HG03196 (cell line): ENCODE results near the gene MAPK12.

Source experiments
- ATAC-seq: cut with Tn5 transposase; IDR thresholded peaks from one replicate; pipeline ENCODE4 v1.9.1; 2021; ENCODE audit not compliant: unreplicated experiment

MAPK12 gene

DNA sequence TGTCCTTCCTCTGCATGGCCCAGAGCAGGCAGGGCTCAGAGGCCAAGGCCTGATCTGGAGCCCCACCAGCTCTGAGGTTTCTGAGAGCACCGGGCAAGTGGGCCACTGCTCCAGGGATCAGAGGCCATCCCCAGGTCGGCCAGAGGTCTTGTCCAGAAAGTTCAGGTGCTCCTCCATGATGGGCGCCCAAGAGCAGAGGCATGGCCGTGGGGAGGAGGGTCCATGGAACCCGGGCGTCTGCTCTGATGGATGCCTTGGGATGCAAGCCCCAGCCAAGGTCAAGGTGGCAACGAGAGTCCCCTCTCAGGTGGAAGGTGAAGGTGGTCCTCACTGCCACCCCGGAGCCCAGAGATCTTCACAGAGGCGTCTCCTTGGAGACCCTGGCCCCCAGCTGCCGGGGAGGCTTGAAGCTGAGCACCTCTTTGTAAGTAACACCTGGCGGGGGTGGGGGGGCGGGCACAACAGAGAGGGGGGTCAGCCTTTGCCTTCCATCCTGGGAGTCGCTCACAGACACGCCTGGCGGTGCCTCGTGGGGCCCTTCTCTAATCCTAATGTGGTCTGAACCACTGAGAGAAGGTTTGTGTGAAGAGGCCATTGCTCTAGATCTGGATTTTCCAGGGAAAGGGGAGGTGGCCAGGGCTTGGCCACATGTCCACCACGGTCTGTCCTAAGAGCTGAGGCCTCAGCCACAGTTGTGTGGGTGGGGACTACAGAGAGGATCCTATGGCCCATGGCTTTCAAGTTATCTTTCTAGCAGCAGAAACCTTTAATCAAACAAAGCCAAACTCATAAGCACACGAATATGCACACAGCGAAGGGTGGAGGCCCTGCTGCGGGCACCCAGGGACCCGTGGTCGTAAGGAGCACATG, 8.2 kb downstream of the MAPK12 start:
- ATAC-seq: no peak

GRCh38 chr22:50252082-50253045, 9.1 kb downstream of the MAPK12 start:
- peak; percentile 31 for ATAC-seq

GRCh38 chr22:50251477-50252081, 9.9 kb downstream of the MAPK12 start:
- ATAC-seq: no peak

- ATAC-seq: peak; percentile 44
Measured at GRCh38 chr22:50250555-50251476, 10.7 kb downstream of the MAPK12 start, which contains the start of gene HDAC10. TSS of gene HDAC10 (minus strand) at chr22:50251265. CDS start at chr22:50251032, 233 bp downstream.

GRCh38 chr22:50250249-50250554, 11.3 kb downstream of the MAPK12 start:
- no peak for ATAC-seq

DNA sequence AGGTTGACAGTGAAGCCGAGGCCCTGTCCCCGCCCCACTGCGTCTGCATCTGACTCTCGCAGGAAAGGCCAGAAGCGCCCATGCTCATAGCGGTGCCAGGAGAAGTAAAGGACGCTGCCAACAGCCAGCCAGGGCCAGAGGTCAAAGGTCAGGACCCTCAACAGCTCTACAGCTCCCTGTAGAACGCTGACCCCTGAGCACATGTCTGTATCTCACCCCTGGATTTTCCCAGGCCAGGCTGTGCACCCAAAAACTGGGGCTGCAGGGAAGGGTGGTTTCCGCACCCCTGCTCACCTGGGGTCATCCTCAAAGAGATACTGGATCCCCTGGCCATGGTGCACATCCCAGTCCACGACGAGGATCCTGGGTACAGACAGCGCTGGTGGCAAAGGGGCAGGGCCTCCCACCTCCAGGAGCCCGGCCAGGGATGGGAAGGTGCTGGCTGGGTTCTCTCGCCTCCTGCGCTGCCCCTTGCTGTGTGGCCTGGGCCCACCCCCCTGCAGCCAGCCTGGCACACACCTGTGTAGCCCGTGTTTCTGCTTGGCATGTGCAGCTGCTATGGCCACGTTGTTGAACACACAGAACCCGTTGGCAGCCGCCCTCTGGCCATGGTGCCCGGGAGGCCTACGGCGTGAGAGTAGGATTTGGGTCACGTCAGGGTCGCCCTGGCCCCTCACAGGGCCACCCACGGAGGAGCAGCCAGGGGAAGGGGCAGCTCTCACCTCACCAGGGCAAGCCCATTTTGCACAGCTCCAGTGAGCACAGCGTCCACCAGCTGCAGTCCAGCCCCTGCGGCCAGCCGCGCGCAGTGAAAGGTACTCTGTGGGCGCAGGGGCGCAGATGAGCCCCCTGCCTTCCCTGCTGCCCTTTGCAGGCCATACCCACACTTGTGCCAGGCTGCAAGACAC, 11.9 kb downstream of the MAPK12 start:
- ATAC-seq: no peak

- ATAC-seq: no peak
Measured at GRCh38 chr22:50248196-50249081, 13.0 kb downstream of the MAPK12 start.

DNA sequence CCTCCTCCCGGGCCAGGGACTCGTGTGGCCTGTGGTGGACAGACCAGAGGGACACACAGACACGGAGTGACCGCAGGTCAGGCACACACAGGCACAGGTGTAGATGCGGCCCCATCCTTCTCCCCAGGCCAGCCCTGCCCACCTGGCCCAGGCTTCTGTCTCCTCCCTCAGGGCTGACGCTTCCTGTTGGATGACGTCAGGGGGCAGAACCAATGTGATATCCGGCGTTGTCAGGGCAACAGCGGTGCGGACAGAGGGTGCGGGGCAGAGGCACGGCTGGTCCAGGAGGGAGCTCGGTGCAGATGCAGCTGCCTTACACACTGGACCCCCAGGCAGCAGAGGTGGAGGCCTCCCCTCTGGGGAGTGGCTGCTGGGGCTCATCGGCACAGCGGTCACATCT, 13.7 kb downstream of the MAPK12 start:
- ATAC-seq: no peak

DNA sequence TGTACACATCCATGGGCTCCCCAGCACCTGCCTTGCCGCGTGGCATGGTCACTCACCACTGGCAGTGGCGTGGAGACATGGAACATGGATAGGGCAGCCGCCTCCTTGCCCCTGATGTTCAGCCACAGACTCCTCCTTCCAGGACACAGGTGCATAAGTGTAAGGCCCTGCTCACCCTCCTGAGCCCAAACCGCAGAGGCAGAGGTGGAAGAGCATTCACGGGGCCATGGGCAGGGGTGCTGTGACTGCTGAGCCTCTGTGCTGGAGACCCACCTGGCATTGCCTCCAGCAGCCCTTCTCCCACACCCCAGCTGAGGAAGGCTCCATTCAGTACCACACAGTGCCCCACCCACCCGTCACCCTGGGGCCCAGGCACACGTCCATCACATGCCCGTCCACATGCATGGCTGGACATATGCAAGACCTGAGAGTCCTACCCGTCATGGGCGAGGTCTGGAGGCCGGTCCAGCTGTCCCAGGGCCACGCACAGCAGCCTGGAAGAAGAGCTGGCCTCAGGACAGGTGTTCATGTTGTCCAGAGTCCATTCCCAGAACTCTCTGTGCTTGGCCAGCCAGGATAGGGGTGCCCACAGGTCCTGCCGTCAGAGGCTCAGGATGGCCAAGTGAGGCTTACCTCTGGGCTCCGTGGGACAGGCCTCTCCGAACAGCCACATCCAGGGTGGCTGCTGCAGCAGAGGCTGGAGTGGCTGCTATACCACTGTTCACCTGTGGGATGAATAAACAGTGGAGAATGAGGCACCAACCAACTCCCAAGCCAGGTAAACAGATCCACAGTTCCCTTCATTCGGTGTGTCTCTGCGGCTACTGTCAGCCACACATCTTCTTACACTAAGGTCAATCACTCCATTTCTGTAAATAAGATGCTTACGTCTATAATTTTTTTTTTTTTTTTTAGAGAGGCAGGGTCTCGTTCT, 15.0 kb downstream of the MAPK12 start:
- no peak for ATAC-seq

DNA sequence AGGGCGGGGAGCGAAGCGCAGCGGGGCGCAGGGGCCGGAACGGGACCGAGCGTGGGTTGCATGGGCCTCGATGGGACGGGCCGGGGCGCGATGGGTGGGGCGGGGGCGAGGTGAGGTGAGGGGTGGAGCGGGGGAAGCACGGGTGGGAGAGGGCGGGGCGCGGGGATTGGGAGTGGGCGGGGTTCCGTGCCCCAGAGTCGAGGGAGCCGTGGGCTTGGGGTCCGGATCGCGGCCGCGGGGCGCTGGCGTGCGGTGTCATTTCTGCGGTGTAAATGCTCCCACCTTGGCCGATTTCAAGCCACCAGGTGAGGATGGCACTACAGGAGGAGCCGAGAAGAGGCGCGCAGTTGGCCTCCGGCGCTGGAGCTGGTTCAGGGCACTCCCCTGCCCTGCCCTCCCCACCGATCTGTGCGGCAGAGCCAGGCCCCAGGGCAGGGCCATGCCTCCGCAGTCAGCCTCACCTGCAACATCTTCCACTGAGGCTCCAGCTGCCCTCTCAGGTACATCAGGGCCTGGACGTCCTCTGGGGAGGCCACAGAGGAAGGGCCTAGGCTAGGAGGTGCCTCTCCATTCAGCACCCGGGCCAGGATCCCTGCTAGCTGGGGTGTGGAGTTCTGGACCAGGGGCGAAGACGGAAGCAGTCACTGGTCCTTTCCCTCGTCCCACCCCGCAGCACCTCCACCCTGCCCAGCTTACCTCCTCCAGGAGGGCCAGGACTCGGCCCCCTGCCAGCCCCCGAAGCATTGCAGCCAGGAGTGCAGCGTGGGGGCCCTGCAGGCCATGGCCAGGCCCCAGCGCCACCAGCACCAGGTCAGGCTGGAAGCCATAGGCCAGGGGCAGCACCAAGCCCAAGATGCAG, 16.0 kb downstream of the MAPK12 start:
- no peak for ATAC-seq

- ATAC-seq: peak; percentile 65
Measured at GRCh38 chr22:50244420-50245213, 16.9 kb downstream of the MAPK12 start, which contains the start of gene TUBGCP6. TSS of gene TUBGCP6 (minus strand) at chr22:50245023. CDS start at chr22:50244459, 564 bp downstream.

DNA sequence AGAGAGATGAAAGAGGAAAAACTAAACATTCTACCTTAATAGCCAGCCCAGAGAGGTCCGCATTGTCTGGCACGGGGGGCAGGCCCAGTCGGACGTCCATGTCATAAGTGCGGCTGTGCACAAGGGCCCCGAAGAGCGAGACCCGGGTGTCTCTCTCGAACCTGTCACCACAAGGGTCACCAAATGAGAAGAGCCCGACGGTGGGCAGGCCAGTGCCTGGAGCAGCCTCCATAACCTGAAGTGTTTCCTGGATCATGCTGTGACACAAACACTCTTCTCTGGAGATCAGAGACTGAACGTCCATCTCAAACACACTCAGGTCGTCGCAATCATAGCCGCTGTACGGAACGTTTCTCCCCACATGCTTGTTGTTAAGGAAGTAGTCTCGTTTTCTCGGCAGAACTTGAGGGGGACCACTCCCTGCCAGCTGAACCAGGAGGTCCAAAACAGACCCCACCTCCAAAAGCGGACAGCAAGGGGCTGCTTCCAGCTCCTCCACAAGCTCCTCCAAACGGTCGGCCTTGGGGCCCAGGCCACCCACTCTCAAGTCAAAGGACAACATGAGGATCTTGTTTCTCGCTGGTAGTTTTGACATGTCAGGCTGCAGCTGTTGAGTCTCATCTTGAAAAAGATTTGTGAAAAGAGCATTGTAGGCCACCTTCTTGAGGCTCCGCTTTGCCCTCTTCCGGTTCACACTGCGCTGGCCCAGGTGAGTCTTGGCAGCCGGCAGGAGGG, 17.6 kb downstream of the MAPK12 start:
- no peak for ATAC-seq

DNA sequence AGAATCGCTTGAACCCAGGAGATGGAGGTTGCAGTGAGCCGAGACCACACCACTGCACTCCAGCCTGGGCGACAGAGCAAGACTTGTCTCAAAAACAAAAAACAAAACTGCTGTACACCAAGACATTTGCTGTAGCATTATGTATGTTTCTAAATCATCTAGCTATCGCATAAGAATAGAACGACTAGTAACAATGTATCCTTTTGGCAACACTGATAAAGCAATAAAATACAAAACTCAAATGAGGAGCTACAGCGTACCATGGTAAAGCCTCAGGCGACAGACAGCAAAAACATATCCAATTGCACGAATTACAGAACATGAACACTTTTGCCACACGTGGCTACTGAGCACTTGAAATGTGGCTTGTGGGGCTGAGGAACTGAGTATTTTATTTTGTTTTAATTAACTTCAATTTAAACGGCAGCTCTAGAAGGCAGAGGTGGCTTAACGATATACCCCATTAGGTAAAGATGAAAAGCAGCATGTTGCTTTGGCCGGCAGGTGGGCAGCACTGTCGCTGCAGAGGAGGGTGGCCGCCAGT, 19.0 kb downstream of the MAPK12 start:
- ATAC-seq: no peak

- no peak for ATAC-seq
Measured at GRCh38 chr22:50238755-50239154, 22.7 kb downstream of the MAPK12 start.
